Measurements from ENCODE around the gene HIGD1B. TPM values are rescaled to one million over a fixed set of nuclear protein-coding genes. Genes with fewer than 3 reads are reported as not detected.

HIGD1B gene
- total RNA-seq, result not detected in 2 replicates

GRCh38 chr17:44847586-44847985, at the start of gene HIGD1B:
Gene HIGD1B (plus strand): TSS chr17:44847883. CDS start chr17:44848153, 270 bp downstream.

DNA sequence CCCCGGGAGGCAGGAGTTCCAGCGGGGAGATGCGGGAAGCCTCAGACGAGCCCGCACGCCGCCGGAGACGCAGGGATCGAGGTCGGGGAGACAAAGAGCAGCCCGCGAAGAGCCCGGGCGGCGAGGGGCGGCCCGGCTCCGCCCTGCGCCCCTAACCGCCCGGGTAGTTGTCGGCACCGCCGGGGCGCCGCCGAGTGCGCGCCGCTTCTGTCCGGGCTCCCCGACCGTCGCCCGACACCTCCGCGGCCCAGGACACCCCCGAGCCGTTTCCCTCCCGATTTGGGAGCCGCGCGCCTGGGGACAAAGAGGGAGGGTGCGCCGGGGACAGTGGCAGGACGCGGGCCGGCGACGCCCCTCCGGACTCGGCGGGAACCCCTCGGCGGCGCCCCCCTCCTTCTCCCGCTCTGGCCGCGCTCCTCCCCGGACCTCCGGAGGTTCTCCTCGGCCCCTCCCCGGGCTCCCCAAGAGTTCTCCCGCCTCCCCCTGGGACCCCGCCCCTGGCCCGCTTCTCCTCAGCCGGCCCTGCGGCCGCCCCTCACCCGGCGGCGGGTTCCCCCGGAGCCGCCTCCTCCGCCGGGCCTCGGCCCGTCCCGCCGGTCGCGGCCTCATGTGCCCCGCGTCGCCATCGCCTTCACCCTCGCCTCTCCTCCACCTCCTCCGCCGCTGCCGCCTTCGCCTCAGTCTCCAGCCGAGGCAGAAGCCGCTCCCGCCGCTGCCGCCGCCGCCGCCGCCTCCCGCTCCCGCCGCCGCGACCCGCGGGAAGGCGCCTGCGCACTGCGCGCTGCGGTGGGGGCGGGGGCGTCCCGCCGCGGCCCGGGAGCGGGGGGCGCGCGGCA, 17.9 kb upstream of the HIGD1B start, which contains the start of gene GJC1:
Gene GJC1 (minus strand): TSS at position 765 of the 836 bp plus-strand sequence. CDS start 24,470 bp downstream, outside the sequence.

GRCh38 chr17:44899074-44899782, 51.5 kb downstream of the HIGD1B start, which contains the start of gene EFTUD2:
Gene EFTUD2 (minus strand): TSS chr17:44899445. CDS start chr17:44894521, 4,924 bp downstream.

Other genes with a start within 250 kb of the HIGD1B start
- gene MEIOC, start 191.4 kb upstream of the HIGD1B start, total RNA-seq, result under 0.01 TPM in 1 of 2 replicates, not detected in the other
- 25.8 and 28.4 TPM in 2 replicates for gene CCDC43, start 158.1 kb upstream of the HIGD1B start, total RNA-seq
- 5.0 and 9.3 TPM in 2 replicates for gene DBF4B, start 139.2 kb upstream of the HIGD1B start, total RNA-seq
- 0.08 TPM in 2 replicates for gene ADAM11, start 88.9 kb upstream of the HIGD1B start, total RNA-seq
- 5.7 and 6.6 TPM in 2 replicates for gene GJC1, start 17.6 kb upstream of the HIGD1B start, total RNA-seq
- gene EFTUD2, start 51.6 kb downstream of the HIGD1B start, total RNA-seq, result 51.5 and 109 TPM in 2 replicates
- not detected in 2 replicates for gene GFAP, start 67.6 kb downstream of the HIGD1B start, total RNA-seq
- gene KIF18B, start 99.9 kb downstream of the HIGD1B start, total RNA-seq, result 7.7 and 22.7 TPM in 2 replicates
- gene C1QL1, start 120.4 kb downstream of the HIGD1B start, total RNA-seq, result 2.5 TPM in 1 of 2 replicates, not detected in the other
- 44.2 and 64.7 TPM in 2 replicates for gene DCAKD, start 203.7 kb downstream of the HIGD1B start, total RNA-seq
- gene NMT1, start 213.4 kb downstream of the HIGD1B start, total RNA-seq, result 75.7 and 122 TPM in 2 replicates

Measured in hair follicular keratinocyte (primary cell).